Activated CD4-positive, CD25-positive, alpha-beta regulatory T cell treated with anti-CD3 and anti-CD28 coated beads, Interleukin-2, amount 50 U/mL, for 72 hours (primary cell): ENCODE results near the gene BRD1.
A peak's percentile ranks its signal among the peaks of the same experiment; 100 is the strongest.
"Not testable (repeated sequence)": the region's sequence is repeated elsewhere in the genome, so short reads cannot be mapped to it uniquely, and the experiment has no call there.

Experiments
- DNase-seq: peaks from one replicate; pipeline ENCODE4 v3.0.0; 2021

The BRD1 gene

GRCh38 chr22:49781886-49782285 is 45.8 kb downstream of the BRD1 start:
- not testable (repeated sequence) for DNase-seq

DNA sequence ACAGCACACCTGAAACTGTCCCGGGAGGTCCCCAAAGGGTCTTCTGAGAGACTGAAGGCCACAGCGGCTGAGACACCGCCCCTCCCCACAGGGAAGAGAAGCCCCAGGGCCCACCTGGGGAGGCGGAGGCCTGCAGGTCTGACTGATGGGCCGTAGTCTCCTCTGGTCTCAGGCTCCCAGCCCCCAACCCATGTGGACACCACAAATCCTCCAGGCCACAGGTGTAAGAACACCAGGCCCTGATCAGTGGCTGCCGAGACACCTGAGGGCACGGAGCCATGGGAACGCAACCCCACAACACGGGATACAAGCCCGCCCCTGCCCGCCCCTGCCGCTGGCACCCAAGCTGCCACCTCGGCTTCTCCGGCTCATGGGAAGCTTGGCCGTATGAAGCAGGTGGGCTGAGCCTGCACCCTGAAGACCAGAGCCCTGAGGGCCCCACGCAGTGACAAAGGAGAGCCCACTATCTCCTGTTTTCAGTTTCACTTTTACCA is 46.3 kb downstream of the BRD1 start:
- DNase-seq: no peak

GRCh38 chr22:49780698-49781288 is 46.9 kb downstream of the BRD1 start:
- no peak for DNase-seq

GRCh38 chr22:49779853-49780697 is 47.6 kb downstream of the BRD1 start:
- DNase-seq: no peak

- no peak for DNase-seq
Measured at GRCh38 chr22:49779211-49779610, 48.5 kb downstream of the BRD1 start.

DNA sequence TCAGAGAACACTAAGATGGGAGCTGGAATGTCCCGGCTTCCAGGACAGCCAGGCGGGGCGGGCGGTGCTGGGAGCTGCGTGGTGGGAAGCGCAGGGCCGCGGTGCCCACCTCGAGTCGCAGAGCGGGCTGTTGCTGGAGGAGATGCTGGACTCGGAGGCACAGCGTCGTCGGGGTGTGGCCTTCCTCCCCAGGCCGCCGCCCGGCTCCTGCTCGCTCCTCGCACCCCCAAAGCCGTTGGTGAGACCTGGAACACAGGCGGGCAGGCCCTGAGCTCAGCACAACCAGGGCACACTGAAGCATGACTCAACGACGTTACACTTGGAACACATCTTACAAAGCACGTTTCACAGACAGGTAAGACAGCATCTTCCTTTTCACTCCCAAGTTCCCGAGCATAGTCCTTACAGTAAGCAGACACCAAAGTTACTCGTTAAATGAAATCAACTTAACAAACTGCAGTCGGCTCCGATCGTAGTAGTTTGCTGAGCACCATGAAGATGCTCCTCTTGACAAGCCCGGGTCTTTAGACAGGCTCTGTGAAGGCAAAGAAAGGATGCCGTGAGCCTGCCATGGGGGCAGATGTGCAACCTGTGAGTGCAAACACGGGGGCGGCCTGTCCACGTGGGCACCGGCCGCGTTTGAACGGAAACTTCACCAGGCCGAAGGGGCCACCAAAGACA is 50.0 kb downstream of the BRD1 start:
- no peak for DNase-seq

GRCh38 chr22:49776891-49777290 is 50.8 kb downstream of the BRD1 start:
- DNase-seq: no peak

DNA sequence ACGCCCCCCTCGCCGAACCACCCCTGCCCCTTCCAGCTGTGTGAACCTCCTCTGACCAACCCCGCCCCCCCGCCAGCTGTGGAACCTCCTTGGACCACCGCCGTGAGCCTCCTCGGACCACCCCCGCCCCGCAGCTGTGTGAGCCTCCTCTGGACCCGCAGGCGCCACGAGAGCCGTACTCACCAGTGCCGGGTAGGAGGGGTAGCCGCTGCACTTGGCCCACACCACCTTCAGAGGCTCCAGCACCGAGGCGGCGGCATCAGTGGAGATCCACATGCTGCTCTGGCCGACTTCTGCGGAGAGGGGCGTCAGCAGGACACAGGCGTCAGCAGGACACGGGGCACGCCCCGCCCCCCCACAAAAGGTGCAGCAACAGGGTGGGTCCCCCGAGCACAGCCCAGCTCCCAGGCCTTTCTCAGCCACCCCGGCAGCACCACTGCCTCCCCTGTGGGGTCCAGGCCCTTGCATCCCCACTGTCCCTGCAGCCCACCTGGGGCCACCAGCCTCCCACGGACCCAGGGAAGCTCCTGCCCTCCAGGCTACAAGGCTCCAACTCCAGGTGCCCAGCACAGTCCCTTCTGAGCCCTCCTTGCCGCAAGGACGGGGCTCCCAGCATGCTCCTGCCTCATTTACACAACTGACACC is 51.7 kb downstream of the BRD1 start:
- DNase-seq: no peak

DNA sequence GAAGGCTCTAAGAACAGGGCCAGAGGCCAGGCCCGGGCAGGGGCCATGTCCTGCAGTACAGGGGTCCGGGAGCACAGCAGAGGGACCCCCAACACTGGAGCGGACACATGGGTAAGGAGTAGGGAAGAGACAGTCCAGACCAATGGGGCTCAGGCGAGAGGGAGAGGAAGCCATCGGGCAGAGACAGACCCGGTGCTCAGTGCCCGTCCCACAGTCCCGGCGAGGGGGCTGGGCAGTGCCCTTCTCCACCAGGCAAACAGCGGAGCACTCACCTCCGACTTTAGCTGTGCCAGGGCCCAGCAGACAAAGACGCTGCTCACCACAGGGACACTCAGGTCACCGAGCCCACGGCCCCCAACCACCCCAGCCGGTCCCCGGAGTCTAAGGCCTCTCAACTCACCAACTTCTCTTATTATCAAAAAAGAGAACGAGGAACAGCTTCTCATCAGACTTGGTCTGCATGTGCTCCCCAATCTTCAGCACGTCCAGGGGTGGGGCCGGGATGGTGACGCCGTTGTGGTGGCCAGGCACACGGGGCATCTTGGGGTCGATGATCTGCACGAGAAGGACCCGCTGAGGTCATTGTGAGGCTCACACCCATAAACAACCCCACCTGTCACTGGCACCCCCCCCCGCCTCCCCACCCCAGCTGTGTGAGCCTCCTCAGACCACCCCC is 52.3 kb downstream of the BRD1 start:
- no peak for DNase-seq

- DNase-seq: no peak
Measured at GRCh38 chr22:49774499-49775151, 53.0 kb downstream of the BRD1 start.

- DNase-seq: no peak
Measured at GRCh38 chr22:49774046-49774445, 53.6 kb downstream of the BRD1 start.

GRCh38 chr22:49773531-49773930 is 54.1 kb downstream of the BRD1 start:
- DNase-seq: no peak

DNA sequence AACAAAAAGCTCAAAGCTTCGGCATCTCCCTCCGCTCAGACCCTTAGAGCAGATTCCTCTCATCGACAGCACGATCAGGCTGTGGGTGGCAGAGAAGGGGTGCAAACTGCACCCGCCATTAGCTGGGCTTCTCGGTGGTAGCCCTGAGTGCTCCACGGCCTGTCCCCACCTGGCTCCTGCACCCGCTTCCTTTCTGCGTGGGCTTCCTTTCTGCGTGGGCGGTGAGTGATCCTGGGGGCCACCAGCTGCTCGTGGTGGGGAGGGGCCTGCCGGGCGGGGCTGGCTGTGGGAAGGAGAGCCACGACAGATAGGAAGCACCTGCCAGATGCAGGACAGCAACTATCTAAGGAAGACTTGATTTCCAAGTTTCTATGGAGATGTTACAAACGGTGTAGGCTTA is 55.0 kb downstream of the BRD1 start:
- no peak for DNase-seq

DNA sequence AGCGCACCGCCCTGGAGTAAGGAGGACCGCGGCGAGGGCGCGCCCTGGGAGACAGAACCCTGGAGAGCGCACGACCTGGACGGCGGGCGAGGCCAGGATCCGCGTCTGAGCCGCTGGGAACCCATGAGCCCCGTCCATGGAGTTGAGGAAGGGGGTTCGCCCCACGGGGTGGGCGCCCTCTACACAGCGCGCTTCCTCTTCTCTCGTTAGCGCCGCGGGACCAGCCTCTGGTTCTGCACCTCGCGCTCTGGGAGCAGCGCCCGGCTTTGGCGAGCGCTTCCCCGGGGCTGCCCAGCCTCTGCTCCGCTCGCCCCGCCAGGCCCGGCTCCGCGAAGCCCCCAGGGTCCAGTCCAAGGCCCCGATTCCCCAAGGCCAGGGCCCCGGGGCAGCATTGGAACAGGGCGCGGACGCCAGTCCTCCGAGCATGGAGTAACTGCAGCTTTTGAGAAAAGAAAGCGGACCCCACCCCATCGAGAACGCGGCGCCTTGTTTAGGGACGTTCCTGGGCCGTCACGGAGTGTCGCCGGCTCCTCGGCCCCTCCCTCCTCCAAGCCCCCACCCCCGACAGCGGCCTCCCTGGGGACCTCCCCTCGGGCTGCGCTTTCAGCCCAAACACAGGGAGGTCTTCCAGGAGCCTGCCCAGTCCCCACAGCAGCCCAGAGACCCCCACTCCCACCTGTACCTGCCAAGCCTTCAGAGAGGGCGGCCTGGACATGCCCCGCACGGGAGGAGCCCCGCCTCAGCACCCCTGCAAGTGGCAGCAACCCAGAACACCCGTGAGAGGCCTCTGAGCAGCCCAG is 56.2 kb downstream of the BRD1 start:
- DNase-seq: no peak

DNA sequence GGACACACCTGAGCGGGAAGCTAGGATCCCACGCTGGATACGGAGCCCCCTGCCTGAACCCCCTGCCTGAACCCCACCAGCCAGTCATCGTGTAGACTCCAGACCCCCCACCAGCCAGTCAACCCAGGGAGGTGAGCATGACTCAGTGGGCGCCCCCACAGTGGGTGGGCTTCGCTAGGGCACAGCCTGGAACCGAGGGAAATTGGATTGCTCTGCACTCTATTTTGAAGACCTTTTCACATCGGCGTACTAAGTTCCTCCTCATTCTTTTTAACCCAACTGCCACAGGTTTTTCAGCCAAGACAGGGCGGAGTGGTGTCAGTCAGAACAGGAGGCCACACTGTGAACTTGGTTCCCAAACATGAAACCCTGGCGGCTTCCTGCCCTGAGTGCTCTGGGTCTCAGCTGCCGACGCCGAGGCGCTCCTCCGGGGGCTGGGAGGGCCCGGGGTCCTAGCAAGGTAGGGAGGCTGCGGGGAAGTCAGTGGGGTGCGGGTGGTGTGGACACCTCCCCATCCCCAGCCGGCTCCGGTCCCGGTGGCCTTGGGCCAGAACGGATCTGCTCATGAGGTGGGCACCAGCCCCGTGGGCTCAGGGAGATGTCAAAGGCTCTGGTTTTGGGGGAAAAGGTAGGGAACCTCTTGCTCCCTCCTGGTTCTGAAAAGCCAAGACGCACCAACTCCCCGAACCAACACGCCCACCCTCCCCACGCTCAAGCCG is 57.0 kb downstream of the BRD1 start:
- DNase-seq: no peak

- no peak for DNase-seq
Measured at GRCh38 chr22:49769691-49770546, 57.8 kb downstream of the BRD1 start.

DNA sequence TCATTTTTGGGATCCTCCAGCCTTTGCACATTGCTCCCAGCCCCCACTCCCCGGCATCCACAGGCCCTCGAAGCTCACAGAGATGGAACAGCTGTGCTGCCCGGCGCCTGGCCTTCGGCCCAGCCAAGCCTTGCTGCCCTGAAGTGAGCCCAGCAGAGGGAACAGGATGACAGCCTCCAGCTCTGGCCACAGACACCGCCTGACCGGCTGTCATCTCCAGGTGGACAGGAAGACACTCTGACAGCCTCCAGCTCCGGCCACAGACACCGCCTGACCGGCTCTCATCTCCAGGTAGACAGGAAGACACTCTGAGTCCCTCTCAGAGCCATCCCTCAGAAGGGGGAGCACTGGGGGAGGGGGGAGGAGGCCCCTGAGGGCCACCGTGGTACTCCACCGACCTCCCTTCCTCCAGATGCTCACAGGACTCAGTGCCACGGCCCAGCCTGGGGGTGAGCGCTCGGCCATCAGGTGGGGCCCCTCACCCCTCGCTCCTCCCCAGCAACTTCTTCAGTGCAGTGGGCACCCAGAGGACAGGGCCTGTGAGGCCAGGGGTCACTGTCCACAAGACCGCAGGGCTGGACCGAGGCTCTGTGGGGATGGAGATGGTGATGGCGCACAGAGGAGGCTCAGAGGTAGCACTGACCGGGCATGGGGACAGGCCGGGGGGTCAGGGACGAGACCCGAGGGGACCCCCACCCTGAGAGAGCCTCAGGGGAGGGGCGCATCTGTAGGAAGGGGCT is 58.6 kb downstream of the BRD1 start:
- no peak for DNase-seq

GRCh38 chr22:49768077-49768910 is 59.4 kb downstream of the BRD1 start:
- peak; percentile 25 for DNase-seq
